ENCODE results near the gene GPC1.
"Not testable (repeated sequence)": the region's sequence is repeated elsewhere in the genome, so short reads cannot be mapped to it uniquely, and the experiment has no call there.

Gene GPC1

GRCh38 chr2:240469239-240469636, 33.8 kb downstream of the GPC1 start:
- DNase-seq = no peak

GRCh38 chr2:240469740-240470139, 34.3 kb downstream of the GPC1 start:
- DNase-seq = no peak

- no peak for DNase-seq
These were observed 36.8 kb downstream of the GPC1 start for GRCh38 chr2:240472078-240472790.

- no peak for DNase-seq
These were observed 37.7 kb downstream of the GPC1 start for GRCh38 chr2:240473211-240473610.

- DNase-seq = no peak
These were observed 42.5 kb downstream of the GPC1 start for GRCh38 chr2:240477916-240478315.

- no peak for DNase-seq
These were observed 43.1 kb downstream of the GPC1 start for GRCh38 chr2:240478346-240479110.

- no peak for DNase-seq
These were observed 43.6 kb downstream of the GPC1 start for GRCh38 chr2:240479111-240479501.

GRCh38 chr2:240480834-240481623, 45.6 kb downstream of the GPC1 start:
- DNase-seq = no peak

GRCh38 chr2:240481720-240482119, 46.3 kb downstream of the GPC1 start:
- no peak for DNase-seq

- no peak for DNase-seq
These were observed 46.7 kb downstream of the GPC1 start for GRCh38 chr2:240482141-240482540.

GRCh38 chr2:240491483-240491882, 56.0 kb downstream of the GPC1 start:
- no peak for DNase-seq

- no peak for DNase-seq
These were observed 58.8 kb downstream of the GPC1 start for GRCh38 chr2:240494194-240494793.

GRCh38 chr2:240494942-240495341, 59.5 kb downstream of the GPC1 start:
- DNase-seq = not testable (repeated sequence)

- not testable (repeated sequence) for DNase-seq
These were observed 61.6 kb downstream of the GPC1 start for GRCh38 chr2:240497082-240497481.

GRCh38 chr2:240498171-240498957, 62.9 kb downstream of the GPC1 start:
- no peak for DNase-seq

- DNase-seq = no peak
These were observed 63.4 kb downstream of the GPC1 start for GRCh38 chr2:240498958-240499260.

- DNase-seq = no peak
These were observed 64.1 kb downstream of the GPC1 start for GRCh38 chr2:240499309-240500301.

- DNase-seq = no peak
These were observed 65.3 kb downstream of the GPC1 start for GRCh38 chr2:240500561-240501423.

- no peak for DNase-seq
These were observed 66.1 kb downstream of the GPC1 start for GRCh38 chr2:240501531-240501991.

GRCh38 chr2:240502059-240502429, 66.6 kb downstream of the GPC1 start:
- DNase-seq = no peak

Data from DMS79 treated with DMSO at 0.1 percent for 48 hours (cell line).